Measurements from ENCODE around the gene SLC9A4.

The SLC9A4 gene

DNA sequence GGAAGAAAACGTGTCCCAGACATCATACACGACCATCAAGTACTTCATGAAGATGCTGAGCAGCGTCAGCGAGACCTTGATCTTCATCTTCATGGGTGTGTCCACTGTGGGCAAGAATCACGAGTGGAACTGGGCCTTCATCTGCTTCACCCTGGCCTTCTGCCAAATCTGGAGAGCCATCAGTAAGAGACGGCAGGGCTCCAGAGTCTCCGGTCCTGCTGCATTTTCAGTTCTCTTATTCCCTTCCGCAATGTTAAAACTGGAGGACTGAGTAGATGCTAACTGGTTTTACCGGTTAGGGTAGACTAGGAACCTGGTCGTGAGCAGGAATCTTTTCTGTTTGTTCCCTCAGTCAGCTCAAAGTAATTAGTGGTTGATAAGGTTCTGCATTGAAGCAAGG is 32.3 kb downstream of the SLC9A4 start:
- no peak for DNase-seq (ENCODE audit: low spot score in 2 of 2)
- Mint-ChIP-seq H3K4me1 (peaks cover 10% of the 10 kb centered on the region), H3K4me3 (no peak overlapping the region), H3K27ac (no peak overlapping the region), H3K36me3 (no peaks in the 10 kb centered on the region), H3K9me3 (no peaks in the 10 kb centered on the region)
- no peak for ATAC-seq

- Mint-ChIP-seq H3K9me3 (no peaks in the 10 kb centered on the region), H3K36me3 (no peaks in the 10 kb centered on the region), H3K4me3 (no peak overlapping the region), H3K27ac (no peak overlapping the region), H3K4me1 (peaks cover 10% of the 10 kb centered on the region)
- no peak for ATAC-seq
- no peak for DNase-seq (ENCODE audit: low spot score in 2 of 2)
Observed at GRCh38 chr2:102506743-102507142, 33.7 kb downstream of the SLC9A4 start.

- peaks cover 10% of the 10 kb centered on the region for H3K4me1 Mint-ChIP-seq
- H3K36me3 Mint-ChIP-seq, result no peaks in the 10 kb centered on the region
- H3K4me3 Mint-ChIP-seq, result no peak overlapping the region
- no peak overlapping the region for H3K27ac Mint-ChIP-seq
- no peak for DNase-seq (ENCODE audit: low spot score in 2 of 2)
- no peak for ATAC-seq
- no peaks in the 10 kb centered on the region for H3K9me3 Mint-ChIP-seq
Observed at GRCh38 chr2:102508863-102509262, 35.8 kb downstream of the SLC9A4 start.

DNA sequence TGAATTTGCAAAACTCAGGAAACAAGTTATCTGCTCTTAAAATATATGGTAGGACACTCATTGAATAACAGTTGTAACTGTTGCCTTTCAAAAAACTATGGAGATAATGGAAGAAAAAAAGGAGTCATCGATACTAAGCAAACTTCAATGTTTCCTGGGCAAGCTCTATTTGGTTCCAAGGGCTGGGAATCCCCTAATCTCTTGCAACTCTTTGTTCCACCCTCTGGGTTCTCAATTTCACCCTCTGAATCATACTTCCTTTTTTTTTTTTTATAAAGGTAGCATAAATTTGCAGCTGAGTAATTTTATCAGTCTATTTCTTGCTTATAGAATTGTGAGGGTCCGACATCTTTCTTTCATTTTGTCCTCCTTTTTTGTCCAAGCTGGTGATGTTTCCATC is 36.7 kb downstream of the SLC9A4 start:
- DNase-seq (ENCODE audit: low spot score in 2 of 2) (no peak), ATAC-seq (peak; percentile 65)
- H3K9me3 Mint-ChIP-seq, result no peaks in the 10 kb centered on the region
- H3K4me1 Mint-ChIP-seq, result peaks cover 10% of the 10 kb centered on the region
- no peak overlapping the region for H3K27ac Mint-ChIP-seq
- H3K36me3 Mint-ChIP-seq, result no peaks in the 10 kb centered on the region
- no peak overlapping the region for H3K4me3 Mint-ChIP-seq

GRCh38 chr2:102510791-102511575 is 38.0 kb downstream of the SLC9A4 start:
- Mint-ChIP-seq H3K27ac (no peak overlapping the region), H3K4me1 (peaks cover 10% of the 10 kb centered on the region), H3K4me3 (no peak overlapping the region), H3K36me3 (no peaks in the 10 kb centered on the region), H3K9me3 (no peaks in the 10 kb centered on the region)
- no peak for DNase-seq (ENCODE audit: low spot score in 2 of 2)
- ATAC-seq, result no peak

GRCh38 chr2:102512161-102512560 is 39.1 kb downstream of the SLC9A4 start:
- ATAC-seq, result no peak
- peaks cover 10% of the 10 kb centered on the region for H3K4me1 Mint-ChIP-seq
- DNase-seq (ENCODE audit: low spot score in 2 of 2), result no peak
- no peaks in the 10 kb centered on the region for H3K9me3 Mint-ChIP-seq
- H3K36me3 Mint-ChIP-seq, result no peaks in the 10 kb centered on the region
- H3K27ac Mint-ChIP-seq, result no peak overlapping the region
- no peak overlapping the region for H3K4me3 Mint-ChIP-seq

GRCh38 chr2:102513355-102513939 is 40.4 kb downstream of the SLC9A4 start:
- no peak overlapping the region for H3K27ac Mint-ChIP-seq
- no peaks in the 10 kb centered on the region for H3K36me3 Mint-ChIP-seq
- ATAC-seq (no peak), DNase-seq (ENCODE audit: low spot score in 2 of 2) (no peak)
- H3K4me3 Mint-ChIP-seq, result no peak overlapping the region
- no peaks in the 10 kb centered on the region for H3K9me3 Mint-ChIP-seq
- H3K4me1 Mint-ChIP-seq, result peaks cover 10% of the 10 kb centered on the region

- ATAC-seq (no peak), DNase-seq (ENCODE audit: low spot score in 2 of 2) (no peak)
- Mint-ChIP-seq H3K4me1 (peaks cover 8% of the 10 kb centered on the region), H3K4me3 (no peak overlapping the region), H3K36me3 (no peaks in the 10 kb centered on the region), H3K9me3 (no peaks in the 10 kb centered on the region), H3K27ac (no peak overlapping the region)
Observed at GRCh38 chr2:102514061-102514785, 41.2 kb downstream of the SLC9A4 start.

- H3K27ac Mint-ChIP-seq, result no peak overlapping the region
Observed at GRCh38 chr2:102515851-102516250, 42.8 kb downstream of the SLC9A4 start.

GRCh38 chr2:102518170-102518569 is 45.1 kb downstream of the SLC9A4 start:
- H3K27ac Mint-ChIP-seq, result no peak overlapping the region
- H3K9me3 Mint-ChIP-seq, result no peaks in the 10 kb centered on the region
- no peaks in the 10 kb centered on the region for H3K36me3 Mint-ChIP-seq
- ATAC-seq, result no peak
- no peak overlapping the region for H3K4me3 Mint-ChIP-seq
- no peak for DNase-seq (ENCODE audit: low spot score in 2 of 2)
- peaks cover 10% of the 10 kb centered on the region for H3K4me1 Mint-ChIP-seq

More at GRCh38 chr2:102515851-102516250, 42.8 kb downstream of the SLC9A4 start:
- no peak overlapping the region for H3K4me3 Mint-ChIP-seq
- peaks cover 5% of the 10 kb centered on the region for H3K4me1 Mint-ChIP-seq
- ATAC-seq (no peak), DNase-seq (ENCODE audit: low spot score in 2 of 2) (no peak)
- no peaks in the 10 kb centered on the region for H3K36me3 Mint-ChIP-seq
- H3K9me3 Mint-ChIP-seq, result no peaks in the 10 kb centered on the region

- DNase-seq (ENCODE audit: low spot score in 2 of 2) (no peak), ATAC-seq (peak; percentile 71)
- peaks cover 23% of the 10 kb centered on the region for H3K4me1 Mint-ChIP-seq
- no peak overlapping the region for H3K27ac Mint-ChIP-seq
- no peaks in the 10 kb centered on the region for H3K9me3 Mint-ChIP-seq
- no peaks in the 10 kb centered on the region for H3K36me3 Mint-ChIP-seq
- H3K4me3 Mint-ChIP-seq, result no peak overlapping the region
Observed at GRCh38 chr2:102520009-102520408, 47.0 kb downstream of the SLC9A4 start.

DNA sequence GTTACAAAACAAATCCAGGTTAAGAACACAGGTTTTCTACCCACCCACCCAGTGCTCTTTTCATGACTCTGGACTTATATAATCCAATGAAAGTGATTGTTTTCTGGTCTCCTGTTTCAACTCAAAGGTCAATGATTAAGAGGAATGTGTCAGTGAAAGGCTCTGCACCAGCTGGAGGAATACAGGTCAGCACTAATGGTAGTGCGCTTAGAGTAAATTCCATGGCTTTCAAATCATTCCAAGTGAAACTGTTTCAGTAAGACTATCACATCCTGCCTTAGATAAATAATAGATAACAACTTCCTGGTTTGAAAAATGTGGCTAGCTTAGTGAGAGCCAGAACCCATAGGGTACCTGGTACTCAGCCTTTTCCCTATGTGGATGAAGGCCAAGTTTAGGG is 47.8 kb downstream of the SLC9A4 start:
- no peak overlapping the region for H3K4me3 Mint-ChIP-seq

DNA sequence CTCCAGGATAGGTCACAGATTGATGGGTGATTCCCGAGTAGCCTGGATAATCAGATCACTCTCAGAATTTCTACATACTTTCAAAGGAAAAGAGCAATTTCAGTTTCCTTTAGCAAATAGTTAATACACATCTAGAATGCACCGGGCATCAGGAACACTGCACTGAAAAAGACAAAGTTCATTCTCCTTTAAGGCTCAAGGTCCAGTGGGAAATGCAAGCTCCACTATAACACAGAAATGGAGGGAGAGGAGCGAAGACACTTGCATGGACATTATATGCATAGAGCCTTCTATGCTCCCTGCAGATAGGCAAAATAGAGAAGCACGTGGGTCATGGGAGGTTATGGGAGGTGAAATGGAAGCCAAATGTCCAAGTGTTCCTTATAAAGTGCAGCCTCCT is 49.1 kb downstream of the SLC9A4 start:
- Mint-ChIP-seq H3K4me1 (peaks cover 23% of the 10 kb centered on the region), H3K9me3 (no peaks in the 10 kb centered on the region), H3K27ac (no peak overlapping the region), H3K4me3 (no peak overlapping the region), H3K36me3 (no peaks in the 10 kb centered on the region)
- DNase-seq (ENCODE audit: low spot score in 2 of 2) (no peak), ATAC-seq (no peak)

More for the DNA sequence above, 47.8 kb downstream of the SLC9A4 start:
- H3K27ac Mint-ChIP-seq, result no peak overlapping the region
- ATAC-seq (no peak), DNase-seq (ENCODE audit: low spot score in 2 of 2) (no peak)
- H3K36me3 Mint-ChIP-seq, result no peaks in the 10 kb centered on the region
- H3K4me1 Mint-ChIP-seq, result peaks cover 23% of the 10 kb centered on the region
- H3K9me3 Mint-ChIP-seq, result no peaks in the 10 kb centered on the region

GRCh38 chr2:102522890-102523289 is 49.9 kb downstream of the SLC9A4 start:
- Mint-ChIP-seq H3K27ac (no peak overlapping the region), H3K36me3 (no peaks in the 10 kb centered on the region), H3K4me1 (peaks cover 23% of the 10 kb centered on the region), H3K9me3 (no peaks in the 10 kb centered on the region), H3K4me3 (no peak overlapping the region)
- peak; percentile 83 for ATAC-seq
- DNase-seq (ENCODE audit: low spot score in 2 of 2), result no peak

DNA sequence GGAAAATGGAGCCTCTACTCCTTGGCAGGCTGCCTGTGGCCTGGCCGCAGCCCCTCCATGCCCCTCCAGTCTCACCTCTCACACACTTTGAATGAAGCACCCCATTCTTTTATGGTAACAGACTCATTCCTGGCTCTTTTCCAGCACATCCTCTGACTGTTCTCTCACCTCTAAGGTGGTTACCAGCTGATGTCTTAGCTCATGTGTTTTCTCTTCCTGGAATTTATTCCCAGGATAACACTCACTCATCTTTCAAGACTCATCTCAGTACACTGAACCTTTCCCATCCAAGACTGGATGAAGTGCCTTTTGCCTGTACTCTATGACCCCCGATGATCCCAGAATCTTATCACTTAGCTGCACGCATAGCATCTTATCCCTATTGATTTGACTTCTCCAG is 50.6 kb downstream of the SLC9A4 start:
- Mint-ChIP-seq H3K4me1 (peaks cover 23% of the 10 kb centered on the region), H3K36me3 (no peaks in the 10 kb centered on the region), H3K9me3 (no peaks in the 10 kb centered on the region), H3K27ac (no peak overlapping the region), H3K4me3 (no peak overlapping the region)
- DNase-seq (ENCODE audit: low spot score in 2 of 2) (no peak), ATAC-seq (no peak)

DNA sequence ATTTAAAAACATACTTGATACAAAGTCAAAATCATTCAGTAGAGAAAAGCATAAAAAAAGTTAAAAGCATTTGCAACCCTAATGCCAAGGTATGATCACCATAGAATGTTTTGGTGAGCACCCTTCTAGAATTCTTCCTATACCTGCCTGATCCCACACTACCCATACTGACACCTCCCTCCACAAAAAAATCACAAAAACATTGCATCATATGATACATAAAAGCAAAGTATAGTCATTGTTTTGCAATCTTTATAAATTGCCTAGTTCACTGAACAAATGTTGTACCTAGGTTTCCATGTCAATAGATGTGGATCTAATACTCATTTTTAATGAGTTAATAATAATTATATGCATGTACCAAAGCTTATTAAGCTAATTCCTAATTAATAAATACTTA is 54.1 kb downstream of the SLC9A4 start:
- no peaks in the 10 kb centered on the region for H3K36me3 Mint-ChIP-seq
- H3K27ac Mint-ChIP-seq, result no peak overlapping the region
- ATAC-seq (no peak), DNase-seq (ENCODE audit: low spot score in 2 of 2) (no peak)
- no peaks in the 10 kb centered on the region for H3K9me3 Mint-ChIP-seq
- H3K4me3 Mint-ChIP-seq, result no peak overlapping the region
- peaks cover 18% of the 10 kb centered on the region for H3K4me1 Mint-ChIP-seq

All from stimulated activated effector memory CD8-positive, alpha-beta T cell treated with anti-CD3 and anti-CD28 coated beads, Interleukin-12 subunit alpha, Interleukin-12 subunit beta, amount 100 ng/mL, for 72 hours (primary cell).